MM.1S (cell line): ENCODE measurements around the gene IER5.

Experiments
- DNase-seq: peaks from one replicate; pipeline ENCODE4 v3.0.0-alpha.2; 2015
- H2AFZ ChIP-seq: fragments of 300-600 bp; sonication (generic); 2 replicates; pipeline ENCODE4 v1.6.0; 2016; ENCODE audit warnings: antibody characterized with exemption, low read length
- H3F3A ChIP-seq: fragments of 300-600 bp; sonication (generic); 2 replicates; pipeline ENCODE4 v1.6.1; 2016; ENCODE audit warnings: mild to moderate bottlenecking, antibody characterized with exemption, low read length, moderate library complexity, mixed read lengths; ENCODE audit not compliant: insufficient read depth
- H3K27ac ChIP-seq: fragments of 300-600 bp; sonication (generic); 2 replicates; pipeline ENCODE4 v1.5.1; 2016; ENCODE audit warnings: mild to moderate bottlenecking, low read length
- H3K27me3 ChIP-seq: fragments of 300-600 bp; sonication (generic); replicated peaks from 2 replicates; pipeline ENCODE4 v1.6.0; 2016; ENCODE audit warnings: low read length; ENCODE audit not compliant: insufficient read depth
- H3K36me3 ChIP-seq: fragments of 300-600 bp; sonication (generic); replicated peaks from 2 replicates; pipeline ENCODE4 v1.6.1; 2016; ENCODE audit warnings: mild to moderate bottlenecking, low read length, mixed read lengths; ENCODE audit not compliant: insufficient read depth
- H3K4me1 ChIP-seq: fragments of 300-600 bp; sonication (generic); 2 replicates; pipeline ENCODE4 v1.6.1; 2016; ENCODE audit warnings: low read length, mixed read lengths
- H3K4me2 ChIP-seq: fragments of 300-600 bp; sonication (generic); 2 replicates; pipeline ENCODE4 v1.6.0; 2016; ENCODE audit warnings: low read depth, low read length
- H3K4me3 ChIP-seq: fragments of 300-600 bp; sonication (generic); 2 replicates; pipeline ENCODE4 v1.5.1; 2016; ENCODE audit warnings: low read length, mixed read lengths
- H3K79me2 ChIP-seq: fragments of 300-600 bp; sonication (generic); 2 replicates; pipeline ENCODE4 v1.6.1; 2016; ENCODE audit warnings: mixed run types, low read length, mixed read lengths
- H3K9ac ChIP-seq: fragments of 300-600 bp; sonication (generic); 2 replicates; pipeline ENCODE4 v1.6.1; 2016; ENCODE audit warnings: low read length, mixed read lengths
- H3K9me2 ChIP-seq: fragments of 300-600 bp; sonication (generic); replicated peaks from 2 replicates; pipeline ENCODE4 v1.6.1; 2016; ENCODE audit warnings: mild to moderate bottlenecking, low read length, mixed read lengths; ENCODE audit not compliant: insufficient read depth
- H3K9me3 ChIP-seq: fragments of 300-600 bp; sonication (generic); replicated peaks from 2 replicates; pipeline ENCODE4 v1.6.1; 2016; ENCODE audit warnings: mild to moderate bottlenecking, low read length, mixed read lengths; ENCODE audit not compliant: insufficient read depth
- H4K20me1 ChIP-seq: fragments of 300-600 bp; sonication (generic); 2 replicates; pipeline ENCODE4 v1.6.1; 2016; ENCODE audit warnings: mild to moderate bottlenecking, low read length, moderate library complexity, mixed read lengths; ENCODE audit not compliant: insufficient read depth
- CTCF ChIP-seq: fragments of 300-600 bp; sonication (generic); IDR thresholded peaks from 2 replicates; pipeline ENCODE4 v1.5.1; 2016; ENCODE audit warnings: antibody characterized with exemption, low read length, mixed read lengths
- EZH2 ChIP-seq: fragments of 300-600 bp; sonication (generic); optimal IDR thresholded peaks from 2 replicates; pipeline ENCODE3; 2017; ENCODE audit warnings: low read depth, mild to moderate bottlenecking, antibody characterized with exemption, low read length, mixed read lengths
- EZH2phosphoT487 ChIP-seq: fragments of 300-600 bp; sonication (generic); IDR thresholded peaks from 2 replicates; pipeline ENCODE4 v1.6.1; 2018; ENCODE audit warnings: antibody characterized with exemption, low read length

IER5 gene

DNA sequence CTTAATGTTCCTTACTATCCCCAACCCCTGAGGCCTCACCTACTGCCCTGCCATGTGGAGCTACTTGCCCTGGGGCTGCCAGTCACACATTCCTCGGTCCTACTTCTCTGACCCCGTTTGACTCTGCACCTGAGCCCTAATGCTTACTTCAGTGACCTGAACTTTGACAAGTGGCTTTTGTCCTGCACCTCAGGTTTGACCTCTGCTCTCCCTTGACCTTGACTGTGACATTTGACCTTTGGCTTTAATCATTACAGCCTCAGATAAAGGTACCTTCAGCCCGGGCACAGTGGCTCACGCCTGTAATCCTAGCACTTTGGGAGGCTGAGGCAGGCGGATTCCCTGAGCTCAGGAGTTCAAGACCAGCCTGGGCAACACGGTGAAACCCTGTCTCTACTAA, 31.9 kb upstream of the IER5 start:
- Histone ChIP-seq H3K36me3 (no peaks in the 10 kb centered on the region), H3K9me3 (no peaks in the 10 kb centered on the region), H3K79me2 (no peaks in the 10 kb centered on the region), H3K9me2 (no peaks in the 10 kb centered on the region), H3K4me2 (no peak overlapping the region), H3K9ac (no peak overlapping the region), H3K27ac (no peak overlapping the region), H3F3A (0 out of 2 replicates have a peak, but pooled peaks cover 1% of the 10 kb centered on the region), H3K4me1 (no peaks in the 10 kb centered on the region), H3K4me3 (no peak overlapping the region), H3K27me3 (no peaks in the 10 kb centered on the region), H2AFZ (no peak overlapping the region), H4K20me1 (no peaks in the 10 kb centered on the region)
- TF ChIP-seq CTCF (no peak), EZH2phosphoT487 (no peak), EZH2 (no peak)
- DNase-seq: no peak

DNA sequence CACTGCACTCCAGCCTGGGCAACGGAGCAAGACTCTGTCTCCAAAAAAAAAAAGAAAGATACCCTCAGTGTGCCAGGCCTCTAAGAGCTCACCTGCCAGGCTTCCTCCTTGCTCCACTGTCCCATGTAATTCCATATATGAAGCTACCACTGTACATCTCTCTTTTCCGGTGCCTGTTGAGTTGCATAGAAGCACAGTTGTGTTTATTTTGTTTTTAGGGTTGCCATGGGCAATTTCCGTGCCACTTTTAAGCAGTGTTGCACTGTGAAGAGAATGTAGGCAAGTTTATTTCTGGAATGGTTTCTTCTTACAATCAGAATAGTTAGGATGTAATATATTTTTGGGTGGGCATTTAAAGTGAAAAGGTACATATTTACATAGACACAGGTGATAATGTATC, 31.4 kb upstream of the IER5 start:
- Histone ChIP-seq H3K4me2 (no peak overlapping the region), H3K9ac (no peak overlapping the region), H4K20me1 (no peaks in the 10 kb centered on the region), H3K79me2 (no peaks in the 10 kb centered on the region), H3K9me2 (no peaks in the 10 kb centered on the region), H3F3A (peaks cover 6% of the 10 kb centered on the region), H3K4me1 (peaks cover 4% of the 10 kb centered on the region), H3K27ac (no peak overlapping the region), H3K27me3 (no peaks in the 10 kb centered on the region), H3K9me3 (no peaks in the 10 kb centered on the region), H3K4me3 (no peak overlapping the region), H3K36me3 (no peaks in the 10 kb centered on the region), H2AFZ (no peak overlapping the region)
- TF ChIP-seq EZH2: no peak
- no peak for TF ChIP-seq CTCF
- TF ChIP-seq EZH2phosphoT487: no peak
- no peak for DNase-seq

GRCh38 chr1:181059435-181059834, 29.1 kb upstream of the IER5 start:
- H3K9me3 ChIP-seq: no peaks in the 10 kb centered on the region
- H3K9ac ChIP-seq: no peak overlapping the region
- no peak overlapping the region for H2AFZ ChIP-seq
- H3K4me3 ChIP-seq: no peak overlapping the region
- no peaks in the 10 kb centered on the region for H4K20me1 ChIP-seq
- no peaks in the 10 kb centered on the region for H3K9me2 ChIP-seq
- no peaks in the 10 kb centered on the region for H3K36me3 ChIP-seq
- H3K4me1 ChIP-seq: peaks cover 17% of the 10 kb centered on the region
- H3K79me2 ChIP-seq: no peaks in the 10 kb centered on the region
- peaks cover 16% of the 10 kb centered on the region for H3F3A ChIP-seq
- DNase-seq: no peak
- no peaks in the 10 kb centered on the region for H3K27me3 ChIP-seq
- H3K27ac ChIP-seq: no peak overlapping the region
- no peak overlapping the region for H3K4me2 ChIP-seq
- TF ChIP-seq EZH2phosphoT487 (no peak), EZH2 (no peak), CTCF (no peak)
